A172 (cell line): ENCODE data around the gene CLCN5. TPM values are rescaled to one million over a fixed set of nuclear protein-coding genes. Genes with fewer than 3 reads are reported as not detected.

Experiments
- DNase-seq: peaks from one replicate; pipeline ENCODE4 v3.0.0-alpha.2; 2015; ENCODE audit warnings: low spot score
- total RNA-seq: library from RNA; depleted of rRNA; stranded (reverse); fragments of >200 nt; shearing (Covaris generic); gene quantifications from 2 replicates; pipeline ENCODE4 v1.2.3, GENCODE V29; 2014

The CLCN5 gene
- total RNA-seq, 1 experiment from 2014 or later: 8.6 TPM

DNA sequence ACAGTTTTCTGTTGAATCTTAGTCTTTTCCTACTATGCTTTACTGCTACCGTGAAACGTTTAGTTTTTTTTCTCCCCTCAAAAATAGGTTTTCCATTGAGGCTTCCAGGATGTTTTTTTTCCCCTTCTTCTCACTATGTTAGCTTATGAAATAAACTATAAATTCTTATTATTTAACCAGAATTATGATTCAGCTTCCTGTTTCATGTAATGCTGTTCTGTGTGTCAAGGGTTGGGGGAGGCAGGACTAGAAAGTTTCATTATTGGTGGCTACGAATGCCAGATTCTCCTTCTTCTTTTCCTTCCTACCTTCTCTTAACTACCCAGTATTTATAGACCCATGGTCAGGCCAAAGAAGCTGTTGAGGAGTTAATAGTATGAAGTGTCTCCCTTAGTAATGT lies 11.8 kb downstream of the CLCN5 start:
- DNase-seq: no peak

DNA sequence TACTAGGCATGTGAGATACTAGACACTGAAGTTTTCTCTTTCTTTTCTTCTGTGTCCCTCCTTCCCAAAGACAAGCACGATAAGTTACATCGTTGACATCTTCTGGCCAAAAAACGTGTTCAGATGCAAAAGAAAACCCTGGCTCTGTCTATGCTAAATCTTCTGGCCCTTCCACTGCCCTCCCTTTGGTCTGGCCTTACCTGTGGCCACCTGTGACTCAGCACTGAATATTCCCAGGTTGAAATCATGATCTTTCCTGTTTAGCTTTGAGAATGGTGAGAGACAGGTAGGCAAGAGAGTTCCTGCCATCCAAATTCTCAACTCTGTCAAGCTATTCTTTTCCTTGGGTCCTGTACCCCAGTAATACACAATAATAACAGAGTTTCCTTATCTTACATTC lies 12.3 kb downstream of the CLCN5 start:
- DNase-seq: no peak

DNA sequence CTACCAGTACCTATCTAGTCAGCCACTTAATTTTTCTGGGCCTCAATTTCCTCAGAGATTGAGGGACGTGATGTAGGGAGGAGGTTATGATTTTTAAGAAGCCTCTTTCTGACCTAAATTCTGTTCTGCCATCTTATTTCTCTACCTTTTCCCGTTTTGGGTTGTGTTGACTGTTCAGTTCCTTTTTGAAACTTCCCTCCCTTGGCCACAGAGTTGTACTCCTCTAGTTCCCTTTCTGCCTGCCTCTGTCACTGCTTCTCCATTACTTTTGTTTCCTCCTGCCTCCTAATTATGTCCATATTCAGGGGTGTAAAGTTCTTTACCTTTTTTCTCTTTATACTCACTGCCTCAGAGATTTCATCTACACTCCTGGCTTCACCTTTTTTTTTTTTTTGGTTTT lies 25.4 kb downstream of the CLCN5 start:
- no peak for DNase-seq

DNA sequence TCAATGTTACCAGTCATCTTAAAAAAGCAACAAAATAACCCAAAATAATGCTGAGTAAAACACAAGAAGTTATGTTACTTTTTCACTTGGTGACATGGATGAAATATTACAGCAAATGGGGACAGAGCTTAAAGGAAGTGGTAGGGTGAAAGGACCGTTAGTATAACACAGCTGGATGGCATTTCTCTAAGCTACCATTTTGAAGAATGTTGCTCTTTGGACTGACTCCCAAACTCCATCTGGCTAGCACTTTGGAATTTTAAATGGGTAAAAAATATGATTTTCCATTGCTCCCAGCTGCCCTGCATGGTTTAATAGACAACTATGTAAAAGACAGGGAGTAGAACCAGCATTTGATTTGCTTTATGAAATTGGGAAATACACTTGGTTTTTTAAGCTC lies 27.6 kb downstream of the CLCN5 start:
- no peak for DNase-seq

DNA sequence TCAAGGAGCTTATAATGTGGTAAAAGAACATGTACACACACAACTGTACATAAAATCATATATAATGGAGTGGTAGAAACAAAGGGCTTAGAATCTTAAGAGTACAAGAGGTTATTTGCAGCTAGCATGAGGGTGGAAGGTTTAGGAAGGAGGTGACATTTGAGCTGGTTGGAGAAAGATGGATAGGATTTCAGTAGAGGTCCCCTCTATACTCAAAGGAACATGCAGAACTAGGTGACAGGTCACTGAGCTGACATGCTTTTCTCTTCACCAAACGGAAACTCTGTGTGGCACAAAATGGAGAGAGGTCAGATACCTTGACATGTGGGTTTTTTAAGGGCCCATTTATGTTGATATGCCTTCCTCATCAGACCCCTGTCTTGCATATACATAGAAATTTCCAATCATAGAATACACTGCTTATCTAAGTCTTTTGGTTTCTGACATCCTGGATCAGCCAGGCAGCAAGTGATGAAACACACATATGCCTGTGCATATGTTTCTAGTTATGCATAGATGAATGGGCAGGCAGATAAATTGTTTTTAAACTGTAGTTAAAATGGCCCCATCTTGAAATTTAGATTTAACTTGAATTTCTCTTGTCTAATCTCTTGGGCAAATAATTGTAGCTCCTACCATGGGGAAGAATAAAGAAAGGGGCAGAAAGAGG lies 29.3 kb downstream of the CLCN5 start:
- DNase-seq: no peak

DNA sequence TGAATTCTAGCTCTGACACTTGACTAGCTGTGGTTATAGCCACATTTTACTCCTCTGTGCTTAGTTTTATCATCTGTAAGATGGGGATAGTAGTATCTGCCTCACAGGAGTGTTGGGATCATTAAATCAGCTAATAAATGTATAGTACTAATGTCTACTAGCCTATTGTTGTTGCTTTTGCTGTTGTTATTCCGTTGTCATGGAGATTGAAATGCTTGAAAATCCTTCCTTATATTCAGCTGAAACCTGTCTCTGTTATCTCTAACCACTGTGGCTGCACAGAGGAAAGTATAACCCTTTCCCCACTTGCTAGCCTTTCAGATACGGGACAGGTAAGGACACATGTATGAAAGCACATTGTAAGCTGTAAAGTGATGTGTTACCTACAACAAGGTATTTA lies 33.9 kb downstream of the CLCN5 start:
- DNase-seq: no peak

DNA sequence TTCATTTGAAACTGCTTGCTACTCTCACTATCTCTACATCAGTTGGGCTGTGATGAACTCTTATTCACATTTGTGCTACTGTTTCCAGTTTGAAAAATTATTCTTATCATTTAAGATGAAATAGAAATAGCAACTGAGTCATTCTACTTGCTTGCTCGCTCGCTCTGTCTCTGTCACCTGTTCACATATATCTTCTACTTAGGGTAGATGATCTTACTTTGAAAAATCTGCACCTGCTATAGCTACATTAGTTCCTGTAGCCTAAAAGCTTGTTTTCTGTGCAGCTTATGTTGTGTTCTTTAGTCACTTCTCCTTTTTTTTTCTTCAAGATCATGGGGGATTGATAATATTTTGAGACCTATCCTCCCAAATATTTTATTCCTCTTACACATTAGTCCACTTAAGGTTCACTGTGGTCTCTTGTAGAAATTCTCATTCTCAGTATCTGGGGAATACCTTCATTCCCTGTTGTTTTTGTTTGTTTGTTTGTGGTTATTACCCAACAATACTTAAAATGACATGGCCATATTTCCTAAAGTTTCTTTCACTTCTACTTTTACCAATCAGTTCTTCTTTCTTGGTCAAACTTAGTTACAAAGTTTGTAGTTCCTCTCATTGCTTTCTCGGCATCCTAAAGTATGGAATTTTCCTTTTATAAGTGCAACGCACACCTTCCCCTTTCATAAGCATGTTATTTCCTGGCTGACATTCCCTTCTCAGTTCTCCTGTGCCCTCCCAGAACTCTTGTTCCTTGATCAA lies 36.5 kb downstream of the CLCN5 start:
- DNase-seq: no peak

DNA sequence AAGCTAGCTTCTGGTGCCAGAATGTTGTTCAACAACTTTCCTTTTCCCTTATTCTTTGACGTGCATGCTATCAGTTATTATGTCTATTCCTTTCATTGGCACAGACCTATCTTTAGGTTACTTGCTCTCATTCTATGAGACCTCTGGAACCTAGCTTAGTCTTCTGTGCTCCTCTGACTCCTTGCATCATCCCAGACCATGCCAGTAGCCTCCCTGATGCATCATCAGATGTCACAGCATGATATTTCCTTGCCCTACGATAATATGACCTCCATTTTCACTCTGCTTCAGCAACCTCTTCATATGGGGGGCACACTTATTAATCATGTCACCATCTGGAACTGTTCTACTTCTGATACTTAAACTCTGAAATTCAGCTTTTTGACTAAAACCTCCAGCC lies 37.2 kb downstream of the CLCN5 start:
- no peak for DNase-seq

DNA sequence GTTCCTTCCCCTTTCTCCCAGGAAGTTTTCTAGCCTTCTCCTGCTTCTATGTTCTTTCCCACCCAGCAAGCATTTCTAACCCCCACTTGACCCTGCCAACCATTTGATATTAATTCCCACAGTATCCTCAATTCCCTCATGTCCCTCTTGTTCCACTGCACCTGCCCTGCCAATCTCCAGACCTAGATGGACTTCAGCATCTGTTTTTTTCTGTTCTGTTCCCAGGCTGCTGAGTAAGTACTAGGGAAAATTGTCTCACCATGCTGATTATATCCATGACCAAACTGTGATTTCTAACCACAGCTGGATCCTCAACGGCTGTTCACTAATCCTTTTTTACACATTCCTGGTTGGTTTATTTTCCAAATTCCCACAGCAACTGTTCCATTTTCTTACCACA lies 37.7 kb downstream of the CLCN5 start:
- DNase-seq: no peak

DNA sequence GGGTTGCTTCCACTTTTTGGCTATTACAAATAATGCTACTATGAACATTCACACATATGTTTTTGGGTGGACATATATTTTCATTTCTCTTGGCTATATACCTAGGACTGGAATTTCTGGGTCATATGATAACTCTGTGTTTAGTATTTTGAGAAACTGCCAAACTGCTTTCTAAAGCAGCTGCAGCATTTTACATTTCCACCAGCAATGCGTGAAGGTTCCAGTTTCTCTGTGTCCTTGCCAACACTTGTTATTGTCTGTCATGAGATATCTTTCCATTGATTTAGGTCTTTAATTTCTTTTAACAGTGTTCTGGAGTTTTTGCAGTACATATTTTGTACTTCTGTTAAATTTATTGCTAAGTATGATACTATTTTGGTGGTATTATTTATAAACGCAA lies 48.3 kb downstream of the CLCN5 start:
- DNase-seq: no peak

DNA sequence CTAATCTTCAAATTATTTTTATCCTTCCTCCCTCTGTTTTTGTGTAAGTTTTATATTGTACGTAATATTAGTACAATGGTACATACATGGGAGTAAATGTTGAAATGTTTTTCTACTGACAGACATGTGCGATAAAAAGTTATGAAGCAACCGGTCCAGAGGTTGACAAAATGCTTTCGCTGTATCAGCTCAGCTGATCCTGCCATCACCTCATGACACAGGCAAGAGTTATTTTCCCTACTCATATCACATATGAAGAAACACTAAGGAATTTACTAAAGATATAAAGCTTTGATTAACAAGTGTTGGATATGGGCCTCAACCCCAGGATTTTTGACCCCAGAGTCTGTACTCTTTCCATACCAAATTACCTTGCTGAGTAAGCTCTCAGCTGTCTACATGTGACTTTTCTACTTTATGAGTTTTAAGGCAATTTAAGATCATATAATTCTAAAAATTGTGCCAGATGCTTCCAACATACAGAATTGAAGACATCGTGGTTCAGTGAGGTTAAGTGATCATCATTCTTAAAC lies 50.0 kb downstream of the CLCN5 start:
- DNase-seq: no peak

DNA sequence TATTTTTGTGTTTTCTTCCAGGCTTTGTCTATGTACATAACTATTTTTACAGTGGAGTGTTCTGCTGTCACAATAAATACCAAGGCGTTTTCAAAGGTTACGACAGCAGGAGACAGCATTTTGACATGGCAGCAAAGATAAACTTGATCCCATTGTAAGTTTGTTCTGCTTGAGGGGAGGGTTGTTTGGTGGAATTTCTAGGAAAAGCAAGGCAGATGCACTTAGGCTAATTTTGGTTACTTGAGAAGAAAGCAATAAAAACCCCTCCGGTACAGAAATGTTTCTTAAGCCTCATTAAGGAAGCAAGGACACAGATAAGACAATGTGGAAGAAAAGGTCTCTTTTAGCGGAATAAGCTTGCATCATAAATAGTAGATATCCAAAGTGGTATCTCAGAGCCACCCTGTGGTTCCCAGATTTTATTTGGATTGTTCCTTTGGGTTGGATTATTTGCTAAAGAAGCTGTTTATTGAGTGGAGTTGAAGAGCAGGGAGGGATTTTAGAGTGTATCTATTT lies 54.3 kb downstream of the CLCN5 start:
- DNase-seq: no peak

DNA sequence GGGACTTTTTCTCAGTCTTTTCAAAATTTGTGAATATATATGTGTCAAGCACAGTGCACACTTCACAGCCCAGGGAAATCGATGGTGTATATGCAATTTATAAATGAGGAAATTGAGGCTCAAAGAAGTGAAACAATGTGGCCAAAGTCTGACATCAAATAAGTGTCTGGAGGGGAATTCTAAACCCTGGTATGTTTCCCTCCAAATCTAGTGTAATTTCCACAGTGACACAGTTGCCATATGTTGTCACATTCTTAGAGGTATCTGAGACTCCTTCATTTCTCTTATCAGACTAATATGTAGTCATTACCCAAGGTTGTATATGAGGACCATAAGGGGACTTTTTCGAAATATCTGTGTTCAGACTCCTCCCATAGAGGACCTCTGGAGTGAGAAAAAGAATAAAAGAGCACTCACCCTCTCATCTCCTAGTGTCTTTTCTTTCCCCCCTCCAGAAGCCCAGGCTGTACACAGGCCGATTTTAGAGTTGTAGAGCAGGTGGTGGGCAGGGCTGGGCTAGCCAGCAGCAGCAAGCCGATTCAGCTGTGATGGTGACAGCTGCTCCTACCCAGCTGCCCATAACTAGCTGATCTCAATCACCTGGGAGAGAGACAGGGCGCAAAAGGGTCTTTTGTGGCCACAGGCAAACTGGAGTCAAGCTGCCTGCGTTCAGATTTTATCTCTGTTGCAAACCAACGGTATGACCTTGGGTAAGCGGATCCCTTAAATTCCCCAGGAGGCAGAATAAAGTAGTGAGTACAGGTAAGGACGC lies 55.1 kb downstream of the CLCN5 start:
- DNase-seq: no peak

DNA sequence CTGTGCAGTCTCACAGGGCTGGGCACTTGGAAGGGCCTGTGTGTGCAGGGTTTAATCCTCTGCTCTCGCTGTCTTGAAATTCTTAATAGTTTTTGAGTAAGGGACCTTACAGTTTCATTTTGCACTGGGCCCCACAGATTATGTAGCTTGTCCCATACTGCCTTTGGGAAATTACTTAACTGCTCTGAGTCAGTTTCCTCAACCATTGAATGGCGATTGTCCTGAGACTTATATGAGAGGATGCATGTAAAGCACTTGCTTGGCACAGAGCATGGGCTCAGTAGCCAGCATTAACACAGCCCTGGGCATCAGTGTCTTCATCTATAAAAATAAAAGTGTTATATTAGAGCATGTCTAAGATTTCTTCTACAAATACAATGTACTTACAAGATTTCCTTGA lies 55.8 kb downstream of the CLCN5 start:
- no peak for DNase-seq

DNA sequence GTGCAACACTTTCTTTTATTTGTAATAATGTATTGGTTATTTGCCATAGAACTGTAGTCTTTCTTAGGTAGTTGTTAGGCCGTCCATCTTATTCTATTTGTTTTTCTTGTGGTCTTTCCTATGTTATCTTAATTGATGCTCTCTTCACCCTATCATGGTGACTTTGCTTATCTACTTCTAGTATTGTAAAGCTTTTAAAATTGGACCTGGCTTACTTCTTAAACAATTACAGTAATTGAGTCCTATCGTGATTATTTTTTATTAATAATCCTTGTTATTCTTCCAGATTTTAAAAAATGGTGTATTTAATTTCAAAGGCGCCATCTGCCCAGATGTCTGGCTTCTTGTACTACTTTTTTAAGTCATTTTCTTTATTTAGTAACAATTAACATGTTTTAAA lies 63.7 kb downstream of the CLCN5 start:
- no peak for DNase-seq

DNA sequence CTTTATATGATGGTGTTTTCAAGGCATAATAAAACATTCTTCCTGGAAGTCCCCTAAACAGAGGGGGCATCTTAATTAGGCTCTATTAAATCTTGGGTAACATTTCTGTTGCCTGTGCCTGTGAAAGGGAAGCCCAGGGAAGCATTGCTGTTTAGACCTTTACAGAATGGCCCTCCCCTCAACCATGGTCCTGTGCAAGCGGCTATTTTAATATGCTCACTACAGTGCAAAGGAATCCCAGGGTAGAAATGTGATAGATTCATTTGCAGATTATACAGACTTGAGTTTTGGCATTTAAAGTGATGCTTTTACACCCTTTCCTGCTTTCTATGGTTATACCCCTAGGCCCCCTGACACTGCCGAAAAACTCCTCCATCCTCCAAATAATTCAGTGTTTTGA lies 65.3 kb downstream of the CLCN5 start:
- no peak for DNase-seq

DNA sequence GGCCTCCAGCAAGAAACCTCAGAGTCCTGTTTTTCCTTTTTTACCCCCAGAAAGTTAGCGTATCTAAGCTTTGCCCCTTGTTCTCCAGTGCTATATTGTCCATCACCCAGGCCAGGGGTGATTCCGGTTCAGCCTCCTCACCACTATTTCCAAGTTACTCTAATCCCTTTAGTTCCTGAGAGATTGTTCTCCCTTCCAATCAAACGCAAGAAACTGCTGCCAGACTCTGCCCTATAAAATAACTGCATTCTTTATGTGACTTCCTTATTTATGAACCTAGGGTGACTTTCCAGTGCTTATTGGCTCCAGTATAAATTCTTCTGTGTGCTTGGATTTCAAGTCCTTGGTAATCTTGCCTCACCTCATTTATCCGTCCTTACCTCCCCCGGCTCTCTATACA lies 65.7 kb downstream of the CLCN5 start:
- no peak for DNase-seq

DNA sequence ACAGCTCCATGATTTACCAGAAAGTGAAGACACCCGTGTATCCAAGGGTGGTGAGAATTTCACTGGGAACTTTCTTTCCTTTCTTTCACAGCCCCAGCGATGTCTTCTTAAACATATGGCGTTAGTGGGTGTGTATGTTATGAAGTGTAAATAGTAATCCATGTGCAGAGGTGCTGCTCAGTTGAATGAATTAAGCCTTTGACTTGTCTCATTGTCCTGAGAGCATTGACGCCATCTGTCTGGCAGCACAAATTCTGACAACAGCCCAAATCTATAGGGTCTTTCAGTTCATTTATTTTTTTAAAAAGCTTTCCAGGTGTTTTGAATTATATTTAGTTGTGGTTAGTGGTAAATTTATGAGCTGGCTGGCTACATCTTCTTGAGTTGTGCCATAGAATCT lies 69.4 kb downstream of the CLCN5 start:
- no peak for DNase-seq

DNA sequence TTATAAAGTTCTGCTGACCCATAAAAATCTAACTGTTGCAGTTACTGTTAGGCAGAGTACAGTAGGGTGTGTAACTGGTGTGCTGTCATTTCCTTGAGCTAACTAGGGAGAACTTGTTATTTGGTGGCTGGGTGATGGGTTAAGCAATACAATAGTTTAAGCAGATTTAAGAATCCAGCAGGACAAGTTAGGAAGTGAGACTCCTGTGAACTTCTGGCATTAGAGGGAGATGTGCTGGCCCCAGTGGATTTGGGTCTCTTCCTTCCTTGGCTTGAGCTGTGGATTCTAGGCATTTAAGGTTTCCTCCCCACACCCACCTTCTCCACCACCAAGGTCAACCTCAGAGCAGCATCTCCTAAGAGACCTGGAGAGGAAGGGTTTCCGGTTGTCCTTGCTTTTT lies 70.5 kb downstream of the CLCN5 start:
- no peak for DNase-seq

DNA sequence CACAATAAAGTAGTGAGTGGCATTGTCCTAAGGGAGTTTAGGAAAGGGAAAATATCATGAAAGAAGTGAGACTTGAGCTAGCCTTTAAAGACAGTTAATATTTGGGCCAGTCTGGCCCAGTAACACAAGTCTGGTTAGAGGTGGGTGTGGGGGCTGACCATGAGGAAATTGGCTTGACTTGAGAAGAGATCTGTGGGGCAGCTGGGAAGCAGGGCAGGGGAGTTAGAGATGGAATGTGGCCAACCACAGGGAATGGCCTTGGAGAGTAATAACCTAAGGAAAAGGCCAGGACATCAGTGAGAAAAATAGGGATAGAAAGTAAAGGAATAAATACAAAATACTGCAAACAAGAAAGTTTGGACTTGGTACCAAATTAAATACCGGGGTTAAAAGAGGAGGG lies 71.3 kb downstream of the CLCN5 start:
- no peak for DNase-seq

DNA sequence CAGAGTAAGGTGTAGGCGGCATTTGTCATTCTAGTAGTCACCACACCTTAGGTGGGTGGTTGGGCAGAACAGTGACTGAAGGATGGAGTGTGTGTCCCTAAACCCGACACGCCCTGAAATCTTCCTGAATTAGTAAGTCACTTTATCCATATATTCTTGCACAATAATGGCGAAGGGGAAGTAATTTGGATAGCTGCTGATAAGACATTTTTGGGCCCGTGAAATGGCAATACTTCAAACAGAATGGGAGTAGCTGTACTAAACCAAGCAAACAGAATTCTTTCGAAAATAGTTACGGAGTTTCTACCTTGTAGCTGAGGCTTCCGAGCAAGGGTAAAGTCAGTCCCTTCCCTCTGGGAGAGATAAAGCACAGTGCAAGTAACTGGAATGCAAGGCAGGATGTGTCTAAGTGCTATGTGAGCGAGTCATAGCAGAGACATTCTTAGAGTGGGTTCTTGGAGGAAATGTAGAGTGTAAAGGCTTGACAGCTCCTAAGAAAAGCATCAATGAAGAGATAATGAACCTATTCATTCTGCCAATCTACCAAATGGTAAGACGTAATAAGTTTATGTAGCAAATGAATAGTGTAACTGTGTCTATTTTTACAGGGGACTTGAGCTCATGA lies 72.8 kb downstream of the CLCN5 start:
- peak; percentile 4 for DNase-seq
